GM19238 (cell line): ENCODE measurements around the gene PLEKHA5.
"Not testable (repeated sequence)": the region's sequence is repeated elsewhere in the genome, so short reads cannot be mapped to it uniquely, and the experiment has no call there.

Experiments used
- DNase-seq: peaks from one replicate; pipeline ENCODE4 v3.0.0; 2011; ENCODE audit warnings: low spot score; ENCODE audit not compliant: insufficient read length

Gene PLEKHA5

GRCh38 chr12:19166387-19166786 lies 36.9 kb downstream of the PLEKHA5 start:
- DNase-seq = no peak

DNA sequence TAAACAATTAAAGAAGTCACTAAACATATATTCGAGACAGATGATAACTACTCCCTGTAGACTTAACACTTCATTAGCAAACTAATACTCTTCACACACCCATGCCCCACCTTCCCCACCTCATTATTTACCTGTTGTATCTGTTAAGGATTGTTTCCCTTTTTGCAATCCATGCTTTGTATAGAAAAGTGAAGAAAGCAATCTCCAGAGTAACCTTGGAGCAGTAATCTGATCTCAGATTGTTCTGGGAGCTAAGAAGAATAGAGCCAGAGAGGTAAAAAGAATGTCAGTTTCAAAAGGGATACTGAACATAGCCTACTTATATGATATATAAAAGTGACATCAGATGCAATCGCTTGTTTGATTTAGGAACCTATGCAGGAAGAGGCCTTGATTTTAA lies 37.4 kb downstream of the PLEKHA5 start:
- no peak for DNase-seq

DNA sequence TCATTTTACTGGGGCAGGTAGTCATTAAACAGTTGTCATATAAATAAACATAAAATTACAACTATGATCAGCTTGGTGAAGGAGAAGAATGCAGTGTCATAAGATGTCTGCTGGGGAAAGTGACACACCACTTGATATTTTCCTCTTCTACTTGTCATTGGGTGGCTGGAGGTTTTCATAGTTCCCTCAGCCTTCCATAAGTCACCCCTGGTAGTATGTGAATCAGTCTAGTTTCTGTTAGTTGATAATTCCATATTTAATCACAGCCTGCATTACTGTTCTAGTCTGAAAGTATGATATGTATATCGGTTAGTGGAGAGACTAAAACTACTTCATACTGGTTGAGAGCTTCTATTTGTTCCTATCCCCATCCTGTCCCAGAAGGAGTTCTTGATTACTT lies 38.2 kb downstream of the PLEKHA5 start:
- DNase-seq = no peak

DNA sequence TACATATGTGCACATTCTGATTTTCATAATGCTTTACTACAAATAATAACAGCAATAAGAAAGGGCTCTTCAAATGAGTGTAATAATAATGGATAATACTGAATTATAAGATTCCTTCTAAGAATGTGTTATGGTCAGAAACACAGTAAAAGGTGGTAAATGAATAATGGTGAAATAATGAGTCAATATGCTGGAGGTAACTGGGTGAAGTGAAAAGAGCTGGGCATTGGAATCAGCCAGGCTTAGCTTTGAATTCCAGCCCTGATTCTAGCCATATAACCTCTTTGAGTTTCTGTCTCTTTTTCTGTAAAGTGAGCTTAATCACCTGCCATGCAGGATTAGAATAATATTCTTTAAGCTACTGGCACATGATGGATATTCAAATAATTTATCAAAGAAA lies 39.1 kb downstream of the PLEKHA5 start:
- DNase-seq = no peak

- DNase-seq = no peak
Observed at GRCh38 chr12:19169222-19169621, 39.7 kb downstream of the PLEKHA5 start.

GRCh38 chr12:19170286-19170685 lies 40.8 kb downstream of the PLEKHA5 start:
- not testable (repeated sequence) for DNase-seq

DNA sequence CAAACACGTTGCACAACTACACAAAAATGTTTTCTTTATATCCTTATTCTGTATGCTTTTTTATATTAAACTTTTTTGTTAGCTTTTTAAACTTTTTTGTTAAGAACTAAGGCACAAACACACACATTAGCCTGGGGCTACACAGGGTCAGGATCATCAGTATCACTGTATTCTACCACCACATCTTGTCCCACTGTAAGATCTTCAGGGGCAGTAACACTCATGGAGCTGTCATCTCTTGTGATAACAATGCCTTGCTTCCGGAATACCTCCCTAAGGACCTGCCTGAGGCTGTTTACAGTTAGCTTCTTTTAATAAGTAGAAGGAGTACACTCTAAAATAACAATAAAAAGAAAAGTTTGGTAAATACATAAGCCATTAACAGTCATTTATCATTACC lies 42.2 kb downstream of the PLEKHA5 start:
- no peak for DNase-seq

DNA sequence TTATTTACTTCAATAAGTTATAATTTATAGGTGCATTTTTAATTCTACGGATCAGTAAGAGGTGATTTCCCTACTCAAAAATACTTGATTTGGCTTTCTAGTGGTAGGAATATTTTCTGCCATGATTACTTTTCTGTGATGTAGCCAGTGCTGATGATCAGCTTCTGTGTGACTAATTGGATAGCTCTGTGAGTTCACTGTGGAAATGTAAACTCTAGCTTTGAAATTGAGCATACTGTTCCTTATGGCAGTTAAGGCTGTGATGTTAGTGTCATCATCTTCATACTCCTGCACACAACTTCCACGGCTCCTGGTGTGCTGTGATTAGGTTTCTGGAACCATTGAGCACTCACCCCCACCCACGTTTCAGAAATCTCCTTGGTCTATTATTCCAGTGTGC lies 48.2 kb downstream of the PLEKHA5 start:
- DNase-seq = no peak

DNA sequence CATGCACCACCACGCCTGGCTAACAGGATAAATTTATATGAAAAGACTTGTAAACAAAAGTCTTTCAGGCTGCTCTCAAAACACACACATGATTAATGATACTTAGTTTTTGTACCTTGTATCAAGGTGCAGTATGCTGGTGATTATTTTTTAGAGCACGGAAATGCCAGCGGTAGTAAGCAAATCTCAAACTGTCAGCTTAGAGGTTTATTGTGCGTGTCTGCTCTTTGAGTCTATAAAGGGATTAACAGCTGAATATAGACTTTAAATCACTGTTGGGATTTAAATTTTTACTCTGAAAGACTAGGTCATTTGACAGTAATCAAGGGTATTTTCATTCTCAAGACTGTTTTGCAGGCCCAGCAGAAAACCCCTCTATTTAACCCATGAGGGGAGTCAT lies 50.5 kb downstream of the PLEKHA5 start:
- DNase-seq = no peak

- no peak for DNase-seq
Observed at GRCh38 chr12:19181666-19182426, 52.3 kb downstream of the PLEKHA5 start.

GRCh38 chr12:19183121-19183838 lies 53.7 kb downstream of the PLEKHA5 start:
- DNase-seq = no peak

DNA sequence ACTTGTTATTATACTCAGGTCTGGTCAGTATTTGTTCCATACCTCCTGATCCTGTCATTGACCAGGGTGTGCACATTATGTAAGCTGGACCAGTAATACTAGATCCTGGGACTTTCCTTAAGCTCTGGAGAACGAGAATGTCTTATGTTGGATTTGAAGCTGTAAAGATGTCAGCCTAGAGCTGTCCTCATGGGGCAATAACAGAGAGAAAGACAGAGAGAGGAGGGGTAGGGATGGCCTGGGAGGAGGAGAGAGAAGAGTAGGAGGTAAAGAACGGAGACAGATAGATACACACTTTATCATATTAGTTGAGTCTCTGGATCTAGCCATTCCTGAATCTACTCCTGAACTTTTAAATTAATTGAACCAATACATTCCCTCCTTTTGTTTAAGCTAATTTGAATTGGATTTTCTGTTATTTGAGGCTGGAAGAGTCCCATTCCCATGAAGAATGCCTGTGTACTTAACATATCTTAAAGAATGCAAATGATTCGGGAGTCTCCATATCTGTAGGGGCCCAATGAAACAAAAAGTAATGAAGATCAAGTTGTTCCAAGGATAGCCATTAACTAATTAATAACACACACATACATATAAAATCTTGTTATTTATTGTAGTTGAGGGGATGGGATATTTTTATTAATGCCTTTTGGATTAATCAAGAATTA lies 55.9 kb downstream of the PLEKHA5 start:
- DNase-seq = no peak

DNA sequence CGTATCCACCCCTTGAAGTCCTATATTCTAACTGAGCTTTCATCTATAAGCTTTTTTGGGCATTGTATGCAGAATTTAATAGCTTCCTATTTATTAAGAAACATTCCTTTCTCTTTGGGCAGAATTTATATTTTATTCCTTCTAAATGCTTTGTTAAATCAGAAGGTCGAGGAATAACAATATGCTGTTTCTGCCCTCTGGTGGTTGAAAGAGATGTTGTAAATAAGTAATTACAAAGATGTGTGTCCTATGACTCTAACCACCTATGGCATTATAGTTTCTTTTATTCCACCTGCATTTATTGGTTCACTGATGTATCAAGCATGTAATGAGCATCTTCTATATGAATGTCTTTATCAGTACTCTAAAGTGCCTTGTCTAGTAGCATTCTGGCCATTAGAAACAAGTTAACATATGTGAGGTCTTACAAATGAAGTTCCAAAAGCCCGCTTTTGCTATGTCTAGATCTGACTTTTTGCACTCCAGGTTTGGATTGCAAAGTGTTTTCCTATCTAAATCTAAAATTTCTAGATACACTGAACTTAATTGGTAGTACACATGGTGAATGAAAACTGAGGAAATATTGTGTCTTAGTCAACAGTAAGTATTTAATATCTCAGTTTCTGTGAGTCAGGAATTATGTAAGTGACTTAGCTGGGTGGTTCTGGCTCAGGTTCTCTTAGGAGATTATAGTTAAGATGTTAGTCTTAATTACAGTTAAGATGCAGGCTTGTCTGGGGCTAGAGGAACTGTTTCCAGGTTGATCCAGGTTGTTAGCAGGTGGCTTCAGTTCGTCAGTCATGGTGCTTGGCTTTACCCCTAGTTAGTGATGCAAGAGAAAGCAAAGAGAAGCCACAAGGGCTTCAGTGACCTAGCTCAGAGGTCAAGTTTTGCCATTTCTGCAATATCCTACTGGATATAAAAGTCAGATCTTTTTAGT lies 57.5 kb downstream of the PLEKHA5 start:
- no peak for DNase-seq

DNA sequence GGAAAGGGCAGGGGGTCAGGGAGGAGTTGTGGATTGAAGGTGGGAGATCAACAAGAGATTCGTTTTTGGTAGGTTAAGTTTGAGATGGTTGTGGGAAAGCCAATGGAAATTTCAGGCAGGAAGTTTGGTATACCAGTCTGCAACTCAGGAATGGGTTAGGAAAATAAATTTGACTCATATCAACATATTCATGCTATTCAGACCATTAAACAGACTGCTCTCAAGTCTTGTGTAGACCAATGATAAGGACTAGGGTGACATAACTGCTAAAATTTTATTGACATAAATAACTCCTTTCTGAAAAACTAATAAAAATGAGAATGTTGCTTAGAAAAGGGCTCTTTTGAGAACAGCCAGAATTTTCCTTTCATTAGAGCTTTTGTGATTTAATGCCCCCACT lies 60.0 kb downstream of the PLEKHA5 start:
- no peak for DNase-seq

GRCh38 chr12:19190292-19191031 lies 60.9 kb downstream of the PLEKHA5 start:
- no peak for DNase-seq

DNA sequence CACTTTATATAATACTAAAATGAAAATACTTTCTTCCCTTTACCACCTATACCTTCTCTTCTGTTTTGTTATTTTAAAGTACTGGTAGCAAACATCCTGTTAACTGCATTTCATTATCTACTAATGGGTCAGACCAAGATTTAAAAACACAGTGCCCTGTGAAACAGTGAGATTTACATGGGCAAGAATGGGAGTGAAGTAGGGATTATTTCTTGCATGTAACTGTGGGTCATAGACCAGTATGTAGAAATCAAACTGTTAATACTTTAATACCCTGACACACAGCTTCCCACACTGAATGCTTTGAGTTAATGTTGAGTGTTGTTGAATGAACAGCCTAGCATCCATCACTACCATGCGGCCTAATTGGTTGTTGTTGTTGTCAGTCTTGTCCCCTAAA lies 61.6 kb downstream of the PLEKHA5 start:
- DNase-seq = no peak

DNA sequence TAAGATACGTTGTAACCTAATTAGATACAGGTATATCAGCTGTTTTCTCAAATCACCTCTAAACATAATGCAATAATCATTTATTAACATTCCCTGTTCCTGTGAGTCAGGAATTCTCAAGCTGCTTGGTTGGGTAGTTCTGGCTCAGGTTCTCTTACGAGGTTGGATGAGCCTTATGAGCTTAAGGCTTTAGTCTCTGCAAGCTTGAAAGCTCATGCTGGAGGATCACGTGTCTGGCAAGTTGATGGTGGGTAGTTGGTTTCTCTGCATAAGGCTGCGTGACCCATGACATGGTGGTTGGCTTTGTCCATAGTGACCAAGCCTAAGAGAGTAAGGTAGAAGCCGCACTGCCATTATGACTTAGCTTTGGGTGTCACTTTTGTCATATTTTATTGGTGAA lies 62.0 kb downstream of the PLEKHA5 start:
- DNase-seq = no peak

- DNase-seq = no peak
Observed at GRCh38 chr12:19192710-19193109, 63.2 kb downstream of the PLEKHA5 start.

GRCh38 chr12:19194963-19195362 lies 65.4 kb downstream of the PLEKHA5 start:
- DNase-seq = no peak

- DNase-seq = no peak
Observed at GRCh38 chr12:19196959-19197630, 67.6 kb downstream of the PLEKHA5 start.
